WTC11 (cell line): ENCODE results near the gene PIEZO1. TPM values are rescaled to one million over a fixed set of nuclear protein-coding genes. Genes with fewer than 3 reads are reported as not detected.
A peak's percentile ranks its signal among the peaks of the same experiment; 100 is the strongest.

Experiments used
- ATAC-seq: fragments of 200-7000 bp; cut with Tn5 transposase; 2 replicates; pipeline ENCODE4 v1.10.0; 2021; ENCODE audit warnings: mild to moderate bottlenecking, moderate library complexity
- CTCF ChIA-PET: fragments of 300-600 bp; sonication (Branson Sonifier 250); formaldehyde crosslinking; loops from one replicate; lab custom pipeline; 2021; ENCODE audit warnings: antibody characterized with exemption; lab: Charles Lee
- POLR2A ChIA-PET: fragments of 350-600 bp; sonication (Branson Sonifier 250); formaldehyde crosslinking; loops from one replicate; lab custom pipeline; 2021; ENCODE audit warnings: antibody characterized with exemption; lab: Charles Lee
- DNase-seq: peaks from one replicate; pipeline ENCODE4 v3.0.0; 2021; ENCODE audit warnings: low spot score
- H3K27ac Mint-ChIP-seq: 2 replicates; pipeline ENCODE4 v1.8.0; 2021; ENCODE audit warnings: mixed read lengths
- H3K27me3 Mint-ChIP-seq: 2 replicates; pipeline ENCODE4 v1.8.0; 2021; ENCODE audit warnings: low read depth, mild to moderate bottlenecking, moderate library complexity, mixed read lengths
- H3K36me3 Mint-ChIP-seq: 2 replicates; pipeline ENCODE4 v1.8.0; 2021; ENCODE audit warnings: mixed read lengths
- H3K4me1 Mint-ChIP-seq: 2 replicates; pipeline ENCODE4 v1.8.0; 2022; ENCODE audit warnings: mixed read lengths
- H3K4me3 Mint-ChIP-seq: 2 replicates; pipeline ENCODE4 v1.8.0; 2021; ENCODE audit warnings: mild to moderate bottlenecking, moderate library complexity, mixed read lengths
- H3K9me3 Mint-ChIP-seq: 2 replicates; pipeline ENCODE4 v1.8.0; 2021; ENCODE audit warnings: mixed read lengths
- ARID4B ChIP-seq: sonication (generic); formaldehyde crosslinking; IDR thresholded peaks from 2 replicates; pipeline ENCODE4 v1.8.0; 2023; ENCODE audit warnings: missing genetic modification reagents, mild to moderate bottlenecking, borderline replicate concordance
- CTCF ChIP-seq: fragments of 200-600 bp; IDR thresholded peaks from 2 replicates; pipeline ENCODE4 v1.8.0; 2022; ENCODE audit warnings: antibody characterized with exemption
- FOXP4 ChIP-seq: sonication (generic); formaldehyde crosslinking; IDR thresholded peaks from 2 replicates; pipeline ENCODE4 v1.8.0; 2022; ENCODE audit warnings: mild to moderate bottlenecking, missing genetic modification reagents
- JUN ChIP-seq: sonication (generic); formaldehyde crosslinking; IDR thresholded peaks from 2 replicates; pipeline ENCODE4 v1.8.0; 2023; ENCODE audit warnings: mild to moderate bottlenecking, missing genetic modification reagents
- NR3C1 ChIP-seq: sonication (generic); formaldehyde crosslinking; conservative IDR thresholded peaks from 2 replicates; pipeline ENCODE4 v1.8.1; 2023; ENCODE audit warnings: low read depth, mild to moderate bottlenecking, missing genetic modification reagents
- OVOL2 ChIP-seq: fragments of 250-450 bp; sonication (Bioruptor Pico); IDR thresholded peaks from 2 replicates; pipeline ENCODE4 v1.9.0; 2021; ENCODE audit warnings: mild to moderate bottlenecking, borderline replicate concordance
- total RNA-seq: library from RNA; stranded (reverse); gene quantifications from 3 replicates; pipeline ENCODE4 v1.2.3, GENCODE V29; 2021
- TF ChIP-seq, protein P1 (sequence below): fragments of 250-450 bp; sonication (Bioruptor Pico); IDR thresholded peaks from 2 replicates; pipeline ENCODE4 v1.8.0; 2021; ENCODE audit warnings: mild to moderate bottlenecking
- TF ChIP-seq, protein P2 (sequence below): fragments of 250-450 bp; sonication (Bioruptor Pico); IDR thresholded peaks from 2 replicates; pipeline ENCODE4 v1.9.0; 2021; ENCODE audit warnings: mild to moderate bottlenecking, borderline replicate concordance

Gene PIEZO1
- total RNA-seq, 1 experiment from 2014 or later = 71.3 TPM

DNA sequence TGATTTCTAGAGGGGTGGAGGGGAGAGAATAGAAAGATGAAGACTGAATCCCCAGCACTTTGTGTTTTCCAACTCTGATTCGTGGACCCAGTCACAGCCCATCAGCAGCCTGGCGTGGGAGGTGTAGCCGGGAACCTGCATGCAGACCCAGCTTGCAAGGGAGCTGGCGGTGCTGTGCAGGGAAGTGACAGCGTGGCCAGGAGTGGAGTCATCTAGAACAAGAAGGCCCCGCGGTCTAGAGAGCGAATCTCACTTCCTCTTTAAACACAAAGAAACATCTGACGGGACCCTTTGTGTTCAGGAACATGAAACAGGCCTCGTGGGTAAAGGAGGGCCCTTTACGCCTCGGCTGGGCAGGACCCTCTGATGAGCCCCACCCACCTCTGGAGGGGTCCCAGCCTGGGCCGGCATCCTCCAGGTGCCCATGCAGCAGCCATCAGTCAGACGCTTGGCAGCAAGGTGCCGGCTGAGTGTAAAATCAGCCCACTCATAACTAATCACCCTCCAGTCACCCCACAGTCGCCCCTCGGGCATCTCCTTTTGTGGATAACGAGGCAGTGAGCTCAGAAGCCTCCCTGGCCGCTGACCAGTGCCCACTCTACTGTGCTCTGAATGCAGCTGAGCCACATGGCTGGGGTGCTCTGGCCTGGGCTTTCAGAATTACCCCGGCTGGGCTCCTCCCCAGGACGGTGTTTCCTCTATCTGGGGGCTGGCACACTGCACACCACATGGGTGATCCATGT is 103.1 kb downstream of the PIEZO1 start (continued):
- TF ChIP-seq OVOL2 (CRISPR knock-in tag) (no peak), ARID4B (no peak), FOXP4 (CRISPR knock-in tag) (no peak), NR3C1 (CRISPR knock-in tag) (no peak)
- TF ChIP-seq, protein P1, sequence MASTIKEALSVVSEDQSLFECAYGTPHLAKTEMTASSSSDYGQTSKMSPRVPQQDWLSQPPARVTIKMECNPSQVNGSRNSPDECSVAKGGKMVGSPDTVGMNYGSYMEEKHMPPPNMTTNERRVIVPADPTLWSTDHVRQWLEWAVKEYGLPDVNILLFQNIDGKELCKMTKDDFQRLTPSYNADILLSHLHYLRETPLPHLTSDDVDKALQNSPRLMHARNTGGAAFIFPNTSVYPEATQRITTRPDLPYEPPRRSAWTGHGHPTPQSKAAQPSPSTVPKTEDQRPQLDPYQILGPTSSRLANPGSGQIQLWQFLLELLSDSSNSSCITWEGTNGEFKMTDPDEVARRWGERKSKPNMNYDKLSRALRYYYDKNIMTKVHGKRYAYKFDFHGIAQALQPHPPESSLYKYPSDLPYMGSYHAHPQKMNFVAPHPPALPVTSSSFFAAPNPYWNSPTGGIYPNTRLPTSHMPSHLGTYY (CRISPR knock-in tag) = no peak
- TF ChIP-seq, protein P2, sequence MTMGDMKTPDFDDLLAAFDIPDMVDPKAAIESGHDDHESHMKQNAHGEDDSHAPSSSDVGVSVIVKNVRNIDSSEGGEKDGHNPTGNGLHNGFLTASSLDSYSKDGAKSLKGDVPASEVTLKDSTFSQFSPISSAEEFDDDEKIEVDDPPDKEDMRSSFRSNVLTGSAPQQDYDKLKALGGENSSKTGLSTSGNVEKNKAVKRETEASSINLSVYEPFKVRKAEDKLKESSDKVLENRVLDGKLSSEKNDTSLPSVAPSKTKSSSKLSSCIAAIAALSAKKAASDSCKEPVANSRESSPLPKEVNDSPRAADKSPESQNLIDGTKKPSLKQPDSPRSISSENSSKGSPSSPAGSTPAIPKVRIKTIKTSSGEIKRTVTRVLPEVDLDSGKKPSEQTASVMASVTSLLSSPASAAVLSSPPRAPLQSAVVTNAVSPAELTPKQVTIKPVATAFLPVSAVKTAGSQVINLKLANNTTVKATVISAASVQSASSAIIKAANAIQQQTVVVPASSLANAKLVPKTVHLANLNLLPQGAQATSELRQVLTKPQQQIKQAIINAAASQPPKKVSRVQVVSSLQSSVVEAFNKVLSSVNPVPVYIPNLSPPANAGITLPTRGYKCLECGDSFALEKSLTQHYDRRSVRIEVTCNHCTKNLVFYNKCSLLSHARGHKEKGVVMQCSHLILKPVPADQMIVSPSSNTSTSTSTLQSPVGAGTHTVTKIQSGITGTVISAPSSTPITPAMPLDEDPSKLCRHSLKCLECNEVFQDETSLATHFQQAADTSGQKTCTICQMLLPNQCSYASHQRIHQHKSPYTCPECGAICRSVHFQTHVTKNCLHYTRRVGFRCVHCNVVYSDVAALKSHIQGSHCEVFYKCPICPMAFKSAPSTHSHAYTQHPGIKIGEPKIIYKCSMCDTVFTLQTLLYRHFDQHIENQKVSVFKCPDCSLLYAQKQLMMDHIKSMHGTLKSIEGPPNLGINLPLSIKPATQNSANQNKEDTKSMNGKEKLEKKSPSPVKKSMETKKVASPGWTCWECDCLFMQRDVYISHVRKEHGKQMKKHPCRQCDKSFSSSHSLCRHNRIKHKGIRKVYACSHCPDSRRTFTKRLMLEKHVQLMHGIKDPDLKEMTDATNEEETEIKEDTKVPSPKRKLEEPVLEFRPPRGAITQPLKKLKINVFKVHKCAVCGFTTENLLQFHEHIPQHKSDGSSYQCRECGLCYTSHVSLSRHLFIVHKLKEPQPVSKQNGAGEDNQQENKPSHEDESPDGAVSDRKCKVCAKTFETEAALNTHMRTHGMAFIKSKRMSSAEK (CRISPR knock-in tag) = no peak

GRCh38 chr16:88681084-88681680 is 103.8 kb downstream of the PIEZO1 start:
- ATAC-seq (peak; percentile 65), DNase-seq (peak; percentile 79)
- Mint-ChIP-seq H3K4me1 (peaks cover 9% of the 10 kb centered on the region), H3K9me3 (no peaks in the 10 kb centered on the region), H3K4me3 (no peak overlapping the region), H3K27ac (peak overlapping the region; percentile 45; the same call in 1 of the 2 replicates), H3K36me3 (peaks cover 2% of the 10 kb centered on the region; the same call in 1 of the 2 replicates), H3K27me3 (no peaks in the 10 kb centered on the region)
- POLR2A ChIA-PET = no interaction called here
- TF ChIP-seq JUN (CRISPR knock-in tag) = no peak
- TF ChIP-seq FOXP4 (CRISPR knock-in tag) = 0 out of 2 replicates have a peak, but pooled peaks have one; percentile 40
- peak; percentile 40 for TF ChIP-seq CTCF
- CTCF ChIA-PET = interaction anchor here (0.7 to 2.5 kb wide), 10 partner anchors 9 to 486 kb away, joined by 3 to 23 read pairs (median 4); no protein-coding TSS in a partner anchor
